ENCODE measurements around the gene CACNA2D3. TPM values are rescaled to one million over a fixed set of nuclear protein-coding genes. Genes with fewer than 3 reads are reported as not detected.

Gene CACNA2D3
- total RNA-seq, 2 donors from 2014 or later, result 1.1 to 5.9 TPM

GRCh38 chr3:54784021-54784420, 661.7 kb downstream of the CACNA2D3 start:
- 40% methylated on average over 5 of the region's 5 CpGs for WGBS

GRCh38 chr3:54785976-54786375, 663.6 kb downstream of the CACNA2D3 start:
- no peaks in the 10 kb centered on the region for H3K36me3 ChIP-seq
- DNase-seq (ENCODE audit: low spot score), result no peak
- H3K27ac ChIP-seq, result no peak overlapping the region
- 96% methylated on average over 3 of the region's 3 CpGs for WGBS
- intact Hi-C loops (cut with DNase I), result no loop called here
- H3K9me3 ChIP-seq, result no peaks in the 10 kb centered on the region
- no peaks in the 10 kb centered on the region for H3K27me3 ChIP-seq (replicated peaks; ENCODE audit: insufficient read depth)
- H3K4me3 ChIP-seq, result no peak overlapping the region
- no peak for TF ChIP-seq CTCF (IDR thresholded peaks at IDR 0.05)
- no peak for TF ChIP-seq POLR2AphosphoS5 (IDR thresholded peaks at IDR 0.05)
- TF ChIP-seq POLR2A (IDR thresholded peaks at IDR 0.05), result no peak
- H3K4me1 ChIP-seq (replicated peaks), result no peaks in the 10 kb centered on the region

More at GRCh38 chr3:54784021-54784420, 661.7 kb downstream of the CACNA2D3 start:
- Histone ChIP-seq H3K27me3 (replicated peaks; ENCODE audit: insufficient read depth) (no peaks in the 10 kb centered on the region), H3K36me3 (no peaks in the 10 kb centered on the region), H3K27ac (no peak overlapping the region), H3K9me3 (no peaks in the 10 kb centered on the region), H3K4me1 (replicated peaks) (no peaks in the 10 kb centered on the region), H3K4me3 (no peak overlapping the region)
- no peak for TF ChIP-seq POLR2A (IDR thresholded peaks at IDR 0.05)
- TF ChIP-seq CTCF (IDR thresholded peaks at IDR 0.05), result no peak
- no peak for TF ChIP-seq POLR2AphosphoS5 (IDR thresholded peaks at IDR 0.05)
- intact Hi-C loops (cut with DNase I), result no loop called here
- no peak for DNase-seq (ENCODE audit: low spot score)

DNA sequence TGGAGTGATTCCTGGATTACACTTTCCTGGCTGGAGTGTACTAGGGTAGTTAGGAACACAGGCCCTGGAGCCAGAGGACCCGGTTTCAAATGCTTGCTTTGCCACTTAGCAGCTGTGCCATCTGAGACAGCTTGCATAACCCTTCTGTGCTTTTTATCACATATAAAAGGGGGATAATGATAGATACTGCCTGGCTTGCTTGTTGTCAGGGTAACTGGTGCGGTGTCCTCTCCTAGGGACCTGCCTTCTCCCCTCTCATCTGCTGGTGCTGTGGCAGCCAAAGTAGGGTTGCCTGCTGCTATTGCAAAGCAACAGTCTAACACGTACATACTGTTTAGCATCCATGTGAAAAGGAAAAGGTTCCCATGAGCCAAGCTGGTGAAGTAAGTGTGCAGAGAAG, 667.7 kb downstream of the CACNA2D3 start:
- H3K4me3 ChIP-seq, result no peak overlapping the region
- H3K27ac ChIP-seq, result no peak overlapping the region
- H3K9me3 ChIP-seq, result no peaks in the 10 kb centered on the region
- WGBS, result 84% methylated on average over 3 of the region's 3 CpGs
- no peak for TF ChIP-seq CTCF (IDR thresholded peaks at IDR 0.05)
- no peak for TF ChIP-seq POLR2AphosphoS5 (IDR thresholded peaks at IDR 0.05)
- no peak for TF ChIP-seq POLR2A (IDR thresholded peaks at IDR 0.05)
- no peaks in the 10 kb centered on the region for H3K36me3 ChIP-seq
- H3K27me3 ChIP-seq (replicated peaks; ENCODE audit: insufficient read depth), result no peaks in the 10 kb centered on the region
- H3K4me1 ChIP-seq (replicated peaks), result no peaks in the 10 kb centered on the region
- DNase-seq (ENCODE audit: low spot score), result no peak
- intact Hi-C loops (cut with DNase I), result no loop called here

DNA sequence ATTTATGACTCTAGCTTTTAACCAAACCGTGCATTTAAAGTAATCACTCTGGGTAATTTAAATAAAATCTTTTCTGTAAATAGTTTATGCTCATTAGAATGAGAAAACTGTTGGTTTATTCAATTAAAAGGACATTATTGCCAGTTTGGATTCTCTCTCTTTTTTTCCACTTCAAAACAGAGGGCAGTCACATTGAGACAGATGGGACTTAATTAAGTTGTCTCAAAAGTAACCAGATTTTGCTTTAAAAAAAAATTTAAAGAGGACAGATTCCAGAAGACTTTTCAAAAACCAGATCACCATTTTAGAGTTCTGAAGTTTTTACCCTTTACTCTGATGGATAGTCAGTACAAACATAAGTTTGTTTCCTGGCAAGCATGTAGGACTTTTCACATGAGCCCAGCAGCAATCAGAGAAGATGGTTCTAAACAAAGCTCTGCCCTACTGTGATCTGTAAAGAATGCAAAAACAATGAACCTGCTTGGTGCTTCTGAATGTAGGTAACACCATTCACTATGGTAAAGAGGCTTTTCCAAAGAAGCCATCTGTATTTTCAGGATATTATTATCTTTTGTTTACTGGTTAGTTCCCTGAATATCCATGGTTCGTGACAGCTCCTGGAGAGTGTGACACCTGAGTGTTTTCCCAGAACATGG, 669.3 kb downstream of the CACNA2D3 start:
- no peak overlapping the region for H3K4me3 ChIP-seq
- no peaks in the 10 kb centered on the region for H3K27me3 ChIP-seq (replicated peaks; ENCODE audit: insufficient read depth)
- no peaks in the 10 kb centered on the region for H3K36me3 ChIP-seq
- WGBS, result 83% methylated on average over 2 of the region's 2 CpGs
- DNase-seq (ENCODE audit: low spot score), result no peak
- no peak for TF ChIP-seq POLR2AphosphoS5 (IDR thresholded peaks at IDR 0.05)
- no peak for TF ChIP-seq CTCF (IDR thresholded peaks at IDR 0.05)
- no peak for TF ChIP-seq POLR2A (IDR thresholded peaks at IDR 0.05)
- intact Hi-C loops (cut with DNase I), result no loop called here
- H3K27ac ChIP-seq, result no peak overlapping the region
- H3K4me1 ChIP-seq (replicated peaks), result no peaks in the 10 kb centered on the region
- no peaks in the 10 kb centered on the region for H3K9me3 ChIP-seq

- Histone ChIP-seq H3K27me3 (replicated peaks; ENCODE audit: insufficient read depth) (no peaks in the 10 kb centered on the region), H3K36me3 (no peaks in the 10 kb centered on the region), H3K4me3 (no peak overlapping the region), H3K4me1 (replicated peaks) (no peaks in the 10 kb centered on the region), H3K9me3 (no peaks in the 10 kb centered on the region), H3K27ac (no peak overlapping the region)
- DNase-seq (ENCODE audit: low spot score), result no peak
- TF ChIP-seq POLR2A (IDR thresholded peaks at IDR 0.05), result no peak
- no peak for TF ChIP-seq CTCF (IDR thresholded peaks at IDR 0.05)
- intact Hi-C loops (cut with DNase I), result no loop called here
- 89% methylated on average over 4 of the region's 4 CpGs for WGBS
Observed at GRCh38 chr3:54792584-54792983, 670.2 kb downstream of the CACNA2D3 start.
